WTC11 (cell line): ENCODE data around the gene MDH1.

Experiments
- ATF1 ChIP-seq: sonication (generic); formaldehyde crosslinking; IDR thresholded peaks from 2 replicates; pipeline ENCODE4 v1.8.1; 2023; ENCODE audit warnings: mild to moderate bottlenecking, moderate library complexity, missing genetic modification reagents
- CBFB ChIP-seq: sonication (generic); formaldehyde crosslinking; IDR thresholded peaks from 2 replicates; pipeline ENCODE4 v1.8.1; 2022; ENCODE audit warnings: mild to moderate bottlenecking, low read depth, missing genetic modification reagents
- ESRRA ChIP-seq: sonication (generic); formaldehyde crosslinking; IDR thresholded peaks from 2 replicates; pipeline ENCODE4 v1.8.1; 2022; ENCODE audit warnings: mild to moderate bottlenecking, missing genetic modification reagents, borderline replicate concordance
- MYBL2 ChIP-seq: sonication (generic); formaldehyde crosslinking; IDR thresholded peaks from 2 replicates; pipeline ENCODE4 v1.8.1; 2023; ENCODE audit warnings: mild to moderate bottlenecking, moderate library complexity, missing genetic modification reagents
- NR1H2 ChIP-seq: sonication (generic); formaldehyde crosslinking; IDR thresholded peaks from 2 replicates; pipeline ENCODE4 v1.9.0; 2021; ENCODE audit warnings: mild to moderate bottlenecking, moderate library complexity, missing genetic modification reagents
- NR2C2 ChIP-seq: sonication (generic); formaldehyde crosslinking; IDR thresholded peaks from 2 replicates; pipeline ENCODE4 v1.8.0; 2022; ENCODE audit warnings: mild to moderate bottlenecking, missing genetic modification reagents
- TEAD4 ChIP-seq: sonication (generic); formaldehyde crosslinking; IDR thresholded peaks from 2 replicates; pipeline ENCODE4 v1.8.0; 2022; ENCODE audit warnings: mild to moderate bottlenecking, missing genetic modification reagents
- USF2 ChIP-seq: sonication (generic); formaldehyde crosslinking; IDR thresholded peaks from 2 replicates; pipeline ENCODE4 v1.8.1; 2023; ENCODE audit warnings: mild to moderate bottlenecking, missing genetic modification reagents, moderate library complexity
- ZMAT4 ChIP-seq: fragments of 250-450 bp; sonication (Bioruptor Pico); IDR thresholded peaks from 2 replicates; pipeline ENCODE4 v1.9.0; 2021; ENCODE audit warnings: mild to moderate bottlenecking
- ZNF232 ChIP-seq: sonication (generic); formaldehyde crosslinking; IDR thresholded peaks from 2 replicates; pipeline ENCODE4 v1.8.0; 2022; ENCODE audit warnings: mild to moderate bottlenecking, missing genetic modification reagents
- TF ChIP-seq, protein P1 (sequence below): sonication (generic); formaldehyde crosslinking; IDR thresholded peaks from 2 replicates; pipeline ENCODE4 v1.8.0; 2023; ENCODE audit warnings: missing genetic modification reagents, mild to moderate bottlenecking, borderline replicate concordance
- TF ChIP-seq, protein P2 (sequence below): sonication (generic); formaldehyde crosslinking; IDR thresholded peaks from 2 replicates; pipeline ENCODE4 v1.8.0; 2022; ENCODE audit warnings: mild to moderate bottlenecking, missing genetic modification reagents
- TF ChIP-seq, protein P3 (sequence below): fragments of 200-600 bp; IDR thresholded peaks from 2 replicates; pipeline ENCODE4 v1.8.0; 2022; ENCODE audit warnings: antibody characterized with exemption
- TF ChIP-seq, protein P4 (sequence below): sonication (generic); formaldehyde crosslinking; IDR thresholded peaks from 2 replicates; pipeline ENCODE4 v1.8.0; 2022; ENCODE audit warnings: mild to moderate bottlenecking, missing genetic modification reagents

DNA sequence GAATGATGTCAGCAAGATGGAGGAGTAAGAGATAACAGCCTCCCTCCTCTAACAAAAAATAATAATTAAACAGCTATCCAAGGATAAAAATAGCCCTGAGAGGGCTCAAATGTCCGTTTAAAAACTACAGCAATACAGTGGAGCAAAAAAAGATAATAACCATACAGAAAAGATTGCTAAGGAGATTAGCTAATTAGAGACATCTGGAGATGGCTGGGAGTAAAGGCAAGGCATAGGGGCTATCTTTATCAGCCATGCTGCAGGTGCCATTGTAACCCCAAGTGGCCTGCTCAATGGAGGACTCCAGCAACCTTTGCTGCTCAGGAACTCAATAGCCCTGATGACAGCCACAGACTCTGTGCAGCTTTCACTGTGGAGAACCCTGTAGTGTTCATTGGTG lies 42.7 kb downstream of the MDH1 start:
- TF ChIP-seq, protein P1, sequence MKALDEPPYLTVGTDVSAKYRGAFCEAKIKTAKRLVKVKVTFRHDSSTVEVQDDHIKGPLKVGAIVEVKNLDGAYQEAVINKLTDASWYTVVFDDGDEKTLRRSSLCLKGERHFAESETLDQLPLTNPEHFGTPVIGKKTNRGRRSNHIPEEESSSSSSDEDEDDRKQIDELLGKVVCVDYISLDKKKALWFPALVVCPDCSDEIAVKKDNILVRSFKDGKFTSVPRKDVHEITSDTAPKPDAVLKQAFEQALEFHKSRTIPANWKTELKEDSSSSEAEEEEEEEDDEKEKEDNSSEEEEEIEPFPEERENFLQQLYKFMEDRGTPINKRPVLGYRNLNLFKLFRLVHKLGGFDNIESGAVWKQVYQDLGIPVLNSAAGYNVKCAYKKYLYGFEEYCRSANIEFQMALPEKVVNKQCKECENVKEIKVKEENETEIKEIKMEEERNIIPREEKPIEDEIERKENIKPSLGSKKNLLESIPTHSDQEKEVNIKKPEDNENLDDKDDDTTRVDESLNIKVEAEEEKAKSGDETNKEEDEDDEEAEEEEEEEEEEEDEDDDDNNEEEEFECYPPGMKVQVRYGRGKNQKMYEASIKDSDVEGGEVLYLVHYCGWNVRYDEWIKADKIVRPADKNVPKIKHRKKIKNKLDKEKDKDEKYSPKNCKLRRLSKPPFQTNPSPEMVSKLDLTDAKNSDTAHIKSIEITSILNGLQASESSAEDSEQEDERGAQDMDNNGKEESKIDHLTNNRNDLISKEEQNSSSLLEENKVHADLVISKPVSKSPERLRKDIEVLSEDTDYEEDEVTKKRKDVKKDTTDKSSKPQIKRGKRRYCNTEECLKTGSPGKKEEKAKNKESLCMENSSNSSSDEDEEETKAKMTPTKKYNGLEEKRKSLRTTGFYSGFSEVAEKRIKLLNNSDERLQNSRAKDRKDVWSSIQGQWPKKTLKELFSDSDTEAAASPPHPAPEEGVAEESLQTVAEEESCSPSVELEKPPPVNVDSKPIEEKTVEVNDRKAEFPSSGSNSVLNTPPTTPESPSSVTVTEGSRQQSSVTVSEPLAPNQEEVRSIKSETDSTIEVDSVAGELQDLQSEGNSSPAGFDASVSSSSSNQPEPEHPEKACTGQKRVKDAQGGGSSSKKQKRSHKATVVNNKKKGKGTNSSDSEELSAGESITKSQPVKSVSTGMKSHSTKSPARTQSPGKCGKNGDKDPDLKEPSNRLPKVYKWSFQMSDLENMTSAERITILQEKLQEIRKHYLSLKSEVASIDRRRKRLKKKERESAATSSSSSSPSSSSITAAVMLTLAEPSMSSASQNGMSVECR (CRISPR knock-in tag): no peak
- TF ChIP-seq ESRRA (CRISPR knock-in tag) (no peak), NR2C2 (no peak), MYBL2 (CRISPR knock-in tag) (no peak), ZMAT4 (CRISPR knock-in tag) (no peak), USF2 (CRISPR knock-in tag) (no peak), ATF1 (no peak), TEAD4 (CRISPR knock-in tag) (no peak), NR1H2 (no peak), CBFB (no peak), ZNF232 (CRISPR knock-in tag) (no peak)
- TF ChIP-seq, protein P2, sequence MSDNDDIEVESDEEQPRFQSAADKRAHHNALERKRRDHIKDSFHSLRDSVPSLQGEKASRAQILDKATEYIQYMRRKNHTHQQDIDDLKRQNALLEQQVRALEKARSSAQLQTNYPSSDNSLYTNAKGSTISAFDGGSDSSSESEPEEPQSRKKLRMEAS (CRISPR knock-in tag): no peak
- TF ChIP-seq, protein P3, sequence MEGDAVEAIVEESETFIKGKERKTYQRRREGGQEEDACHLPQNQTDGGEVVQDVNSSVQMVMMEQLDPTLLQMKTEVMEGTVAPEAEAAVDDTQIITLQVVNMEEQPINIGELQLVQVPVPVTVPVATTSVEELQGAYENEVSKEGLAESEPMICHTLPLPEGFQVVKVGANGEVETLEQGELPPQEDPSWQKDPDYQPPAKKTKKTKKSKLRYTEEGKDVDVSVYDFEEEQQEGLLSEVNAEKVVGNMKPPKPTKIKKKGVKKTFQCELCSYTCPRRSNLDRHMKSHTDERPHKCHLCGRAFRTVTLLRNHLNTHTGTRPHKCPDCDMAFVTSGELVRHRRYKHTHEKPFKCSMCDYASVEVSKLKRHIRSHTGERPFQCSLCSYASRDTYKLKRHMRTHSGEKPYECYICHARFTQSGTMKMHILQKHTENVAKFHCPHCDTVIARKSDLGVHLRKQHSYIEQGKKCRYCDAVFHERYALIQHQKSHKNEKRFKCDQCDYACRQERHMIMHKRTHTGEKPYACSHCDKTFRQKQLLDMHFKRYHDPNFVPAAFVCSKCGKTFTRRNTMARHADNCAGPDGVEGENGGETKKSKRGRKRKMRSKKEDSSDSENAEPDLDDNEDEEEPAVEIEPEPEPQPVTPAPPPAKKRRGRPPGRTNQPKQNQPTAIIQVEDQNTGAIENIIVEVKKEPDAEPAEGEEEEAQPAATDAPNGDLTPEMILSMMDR: no peak
- TF ChIP-seq, protein P4, sequence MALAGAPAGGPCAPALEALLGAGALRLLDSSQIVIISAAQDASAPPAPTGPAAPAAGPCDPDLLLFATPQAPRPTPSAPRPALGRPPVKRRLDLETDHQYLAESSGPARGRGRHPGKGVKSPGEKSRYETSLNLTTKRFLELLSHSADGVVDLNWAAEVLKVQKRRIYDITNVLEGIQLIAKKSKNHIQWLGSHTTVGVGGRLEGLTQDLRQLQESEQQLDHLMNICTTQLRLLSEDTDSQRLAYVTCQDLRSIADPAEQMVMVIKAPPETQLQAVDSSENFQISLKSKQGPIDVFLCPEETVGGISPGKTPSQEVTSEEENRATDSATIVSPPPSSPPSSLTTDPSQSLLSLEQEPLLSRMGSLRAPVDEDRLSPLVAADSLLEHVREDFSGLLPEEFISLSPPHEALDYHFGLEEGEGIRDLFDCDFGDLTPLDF: no peak
